ENCODE results near the gene NGLY1.

The NGLY1 gene

GRCh38 chr3:25783661-25784512 is 644 bp upstream of the NGLY1 start:
- DNase-seq, result no peak

GRCh38 chr3:25782636-25782937 is 656 bp downstream of the NGLY1 start:
- DNase-seq, result no peak

GRCh38 chr3:25781758-25782594 is 1.3 kb downstream of the NGLY1 start:
- DNase-seq, result no peak

GRCh38 chr3:25781145-25781757 is 2.0 kb downstream of the NGLY1 start:
- DNase-seq, result no peak

GRCh38 chr3:25780618-25781017 is 2.6 kb downstream of the NGLY1 start:
- DNase-seq, result no peak

- DNase-seq, result no peak
Observed at GRCh38 chr3:25775936-25776335, 7.3 kb downstream of the NGLY1 start.

- no peak for DNase-seq
Observed at GRCh38 chr3:25768851-25769250, 14.4 kb downstream of the NGLY1 start.

- DNase-seq, result no peak
Observed at GRCh38 chr3:25751725-25752124, 31.5 kb downstream of the NGLY1 start.

GRCh38 chr3:25751048-25751447 is 32.2 kb downstream of the NGLY1 start:
- no peak for DNase-seq

GRCh38 chr3:25749031-25749581 is 34.1 kb downstream of the NGLY1 start:
- DNase-seq, result no peak

- DNase-seq, result no peak
Observed at GRCh38 chr3:25748189-25748588, 35.1 kb downstream of the NGLY1 start.

GRCh38 chr3:25747033-25747432 is 36.2 kb downstream of the NGLY1 start:
- DNase-seq, result no peak

GRCh38 chr3:25744470-25744869 is 38.8 kb downstream of the NGLY1 start:
- DNase-seq, result no peak

GRCh38 chr3:25728101-25728500 is 55.1 kb downstream of the NGLY1 start:
- DNase-seq, result no peak

- DNase-seq, result no peak
Observed at GRCh38 chr3:25727316-25727715, 55.9 kb downstream of the NGLY1 start.

GRCh38 chr3:25725810-25726209 is 57.4 kb downstream of the NGLY1 start:
- DNase-seq, result no peak

- DNase-seq, result no peak
Observed at GRCh38 chr3:25724948-25725645, 58.1 kb downstream of the NGLY1 start.

GRCh38 chr3:25723802-25724201 is 59.4 kb downstream of the NGLY1 start:
- DNase-seq, result no peak

- DNase-seq, result no peak
Observed at GRCh38 chr3:25719321-25719720, 63.9 kb downstream of the NGLY1 start.

- no peak for DNase-seq
Observed at GRCh38 chr3:25713341-25713985, 69.8 kb downstream of the NGLY1 start.

GRCh38 chr3:25711090-25711489 is 72.2 kb downstream of the NGLY1 start:
- DNase-seq, result no peak

GRCh38 chr3:25708036-25708435 is 75.2 kb downstream of the NGLY1 start:
- DNase-seq, result no peak
